Liver (tissue), 9 donors: ENCODE results near the gene MSH5. TPM values are rescaled to one million over a fixed set of nuclear protein-coding genes. Genes with fewer than 3 reads are reported as not detected.

Experiments used
- DNase-seq: peaks from one replicate; pipeline ENCODE4 v3.0.0-alpha.2; 2017; ENCODE audit warnings: low spot score
- H3K27ac ChIP-seq, 2 donors: one replicate each; pipeline ENCODE4 v1.7.0; 2013; ENCODE audit warnings: inconsistent platforms in 2 of 2, low read length in 2 of 2, control low read depth in 1 of 2, low read depth in 1 of 2, mild to moderate bottlenecking in 1 of 2
- H3K27me3 ChIP-seq, 4 donors: one replicate each; pipeline versions ENCODE4 v1.6.1 to v1.7.0; 2013; ENCODE audit warnings: low read length in 3 of 4, inconsistent platforms in 1 of 4, mild to moderate bottlenecking in 1 of 4, moderate library complexity in 1 of 4; ENCODE audit not compliant: control insufficient read depth in 4 of 4, insufficient read depth in 4 of 4
- H3K36me3 ChIP-seq, 4 donors: one replicate each; pipeline versions ENCODE4 v1.6.1 to v1.7.0; 2013; ENCODE audit warnings: low read length in 3 of 4, mild to moderate bottlenecking in 3 of 4, low read depth in 1 of 4, moderate library complexity in 1 of 4; ENCODE audit not compliant: control insufficient read depth in 4 of 4, insufficient read depth in 3 of 4
- H3K4me1 ChIP-seq, 4 donors: one replicate each; pipeline versions ENCODE4 v1.6.1 to v1.7.0; 2013; ENCODE audit warnings: low read length in 3 of 4, mild to moderate bottlenecking in 3 of 4, moderate library complexity in 1 of 4; ENCODE audit not compliant: control insufficient read depth in 4 of 4, insufficient read depth in 4 of 4
- H3K4me3 ChIP-seq, 3 donors: one replicate each; pipeline versions ENCODE4 v1.6.1 to v1.7.0; 2013; ENCODE audit warnings: low read length in 3 of 3, control low read depth in 1 of 3, low read depth in 1 of 3, mild to moderate bottlenecking in 1 of 3
- H3K9ac ChIP-seq, 2 donors: one replicate each; pipeline ENCODE4 v1.7.0; 2013; ENCODE audit warnings: low read length in 2 of 2, mild to moderate bottlenecking in 2 of 2, moderate library complexity in 2 of 2, control low read depth in 1 of 2, low read depth in 1 of 2
- H3K9me3 ChIP-seq, 4 donors: one replicate each; pipeline versions ENCODE4 v1.6.1 to v1.7.0; 2013; ENCODE audit warnings: low read length in 3 of 4; ENCODE audit not compliant: control insufficient read depth in 4 of 4
- EGR1 ChIP-seq, 2 donors: IDR thresholded peaks; 2 replicates each; pipeline ENCODE4 v1.6.1; 2016 to 2018; ENCODE audit warnings: antibody characterized with exemption in 2 of 2, low read depth in 2 of 2
- FOXA1 ChIP-seq: IDR thresholded peaks from 2 replicates; pipeline ENCODE4 v1.6.1; 2016; ENCODE audit warnings: antibody characterized with exemption
- FOXA2 ChIP-seq: IDR thresholded peaks from 2 replicates; pipeline ENCODE4 v1.6.1; 2016; ENCODE audit warnings: antibody characterized with exemption
- GABPA ChIP-seq, 2 donors: IDR thresholded peaks in 1 of 2; conservative IDR thresholded peaks in 1 of 2; 2 replicates each; pipeline ENCODE4 v1.6.1; 2016; ENCODE audit warnings: antibody characterized with exemption in 2 of 2, mild to moderate bottlenecking in 1 of 2, moderate library complexity in 1 of 2
- HNF4A ChIP-seq, 2 donors: conservative IDR thresholded peaks; 2 replicates each; pipeline ENCODE4 v1.6.1; 2016; ENCODE audit warnings: antibody characterized with exemption in 2 of 2, mild to moderate bottlenecking in 2 of 2
- HNF4G ChIP-seq: IDR thresholded peaks from 2 replicates; pipeline ENCODE4 v1.6.1; 2016; ENCODE audit warnings: antibody characterized with exemption
- JUND ChIP-seq, 2 donors: IDR thresholded peaks; 2 replicates each; pipeline ENCODE4 v1.6.1; 2016; ENCODE audit warnings: antibody characterized with exemption in 2 of 2
- NR2F2 ChIP-seq: IDR thresholded peaks from 2 replicates; pipeline ENCODE4 v1.6.1; 2016; ENCODE audit warnings: antibody characterized with exemption
- RAD21 ChIP-seq, 2 donors: IDR thresholded peaks; 2 replicates each; pipeline ENCODE4 v1.6.1; 2016; ENCODE audit warnings: antibody characterized with exemption in 2 of 2, mild to moderate bottlenecking in 2 of 2
- RXRA ChIP-seq, 2 donors: IDR thresholded peaks; 2 replicates each; pipeline ENCODE4 v1.6.1; 2017 to 2018; ENCODE audit warnings: antibody characterized with exemption in 2 of 2, mild to moderate bottlenecking in 1 of 2
- SP1 ChIP-seq: IDR thresholded peaks from 2 replicates; pipeline ENCODE4 v1.6.1; 2018; ENCODE audit warnings: antibody characterized with exemption, mild to moderate bottlenecking
- TAF1 ChIP-seq: conservative IDR thresholded peaks from 2 replicates; pipeline ENCODE4 v1.6.1; 2016; ENCODE audit warnings: antibody characterized with exemption, mild to moderate bottlenecking
- YY1 ChIP-seq: IDR thresholded peaks from 2 replicates; pipeline ENCODE4 v1.6.1; 2016; ENCODE audit warnings: antibody characterized with exemption, mild to moderate bottlenecking
- WGBS: extraction: QIAGEN DNeasy Blood & Tissue Kit; methylation state at CpG from one replicate; pipeline ENCODE4 v1.1.7; 2013; 5-methylcytosine and 5-hydroxymethylcytosine counted together
- polyA plus RNA-seq, 2 donors: library from polyadenylated mRNA; stranded (reverse) in 1 of 2; unstranded in 1 of 2; fragments of 200-250 nt in 1 of 2; fragments of >200 nt in 1 of 2; fragmentation: Nextera tagmentation in 1 of 2; extraction: Ambion mirVana in 1 of 2; gene quantifications; one replicate each; pipeline versions ENCODE4 v1.2.1 to v1.2.3, GENCODE V29; 2013 to 2015
- total RNA-seq, 2 donors: library from RNA; depleted of rRNA; stranded (reverse); fragments of >200 nt; gene quantifications; one replicate each; pipeline ENCODE4 v1.2.3, GENCODE V29; 2014
- TF ChIP-seq, protein P1 (sequence below): fragments of 150-350 bp; IDR thresholded peaks from 2 replicates; pipeline ENCODE4 v1.5.1; 2017; ENCODE audit warnings: improper control_type of control experiment, low read depth, low read length; ENCODE audit not compliant: missing input control
- TF ChIP-seq, protein P2 (sequence below): IDR thresholded peaks from 2 replicates; pipeline ENCODE4 v1.6.1; 2016; ENCODE audit warnings: antibody characterized with exemption
- TF ChIP-seq, protein P3 (sequence below): IDR thresholded peaks from 2 replicates; pipeline ENCODE4 v1.6.1; 2016; ENCODE audit warnings: antibody characterized with exemption, mild to moderate bottlenecking
- TF ChIP-seq, protein P4 (sequence below): IDR thresholded peaks from 2 replicates; pipeline ENCODE4 v1.6.1; 2016; ENCODE audit warnings: antibody characterized with exemption
- TF ChIP-seq, protein P5 (sequence below): IDR thresholded peaks from 2 replicates; pipeline ENCODE4 v1.6.1; 2016; ENCODE audit warnings: antibody characterized with exemption
- donor health status: healthy.
- donor health status: healthy.
- donor health status: healthy.
- donor health status: healthy.
- donor health status: healthy.

The MSH5 gene
- total and polyA plus RNA-seq, 4 donors, result 1.2 to 6.4 (median 4.0) TPM

DNA sequence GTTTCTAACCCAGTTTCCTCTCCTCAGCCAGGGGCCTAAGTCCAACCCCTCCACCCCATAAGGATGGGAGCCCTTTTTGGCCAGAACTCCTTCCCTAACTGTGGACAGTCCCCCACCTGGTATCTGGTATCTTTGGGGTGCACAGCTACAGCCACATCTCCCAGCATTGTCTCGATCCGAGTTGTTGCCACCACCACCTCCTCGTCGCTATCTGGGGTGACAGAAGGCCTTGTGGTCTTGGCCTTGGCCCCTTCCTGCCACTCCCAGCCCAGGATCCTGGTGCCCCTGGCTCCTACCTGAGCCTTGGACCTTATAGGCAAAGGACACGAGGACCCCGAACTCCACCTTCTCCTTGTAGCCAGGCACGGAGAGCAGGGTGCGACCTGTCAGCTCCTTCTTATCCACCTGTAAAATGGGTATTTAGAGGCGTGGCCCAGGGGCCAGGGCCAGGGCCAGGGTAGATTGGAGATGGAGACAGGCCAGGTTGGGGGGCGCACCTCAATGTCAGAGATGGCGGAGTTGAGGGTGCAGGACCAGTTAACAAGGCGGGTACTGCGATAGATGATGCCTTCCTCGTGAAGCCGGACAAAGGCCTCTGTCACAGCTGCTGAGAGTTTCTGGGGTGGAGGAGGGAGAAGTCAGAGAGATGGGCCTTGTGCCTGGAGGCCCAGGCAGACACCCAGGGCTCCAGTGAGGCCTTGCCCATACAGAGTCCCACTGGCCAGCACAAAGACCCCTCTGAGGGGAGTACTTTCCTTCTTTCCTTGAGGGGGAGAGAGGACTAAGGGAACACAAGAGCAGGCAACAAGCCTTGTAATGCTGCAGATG, 44.5 kb downstream of the MSH5 start:
- TF ChIP-seq HNF4A (conservative IDR thresholded peaks at IDR 0.05) (no peak), FOXA2 (no peak), SP1 (no peak), YY1 (no peak), NR2F2 (no peak), GABPA (IDR thresholded peaks at IDR 0.05 in 1 of 2, conservative IDR thresholded peaks at IDR 0.05 in 1 of 2) (no peak), EGR1 (IDR thresholded peaks at IDR 0.05; ENCODE audit: low read depth in 2 of 2) (no peak), TAF1 (no peak), JUND (IDR thresholded peaks at IDR 0.05) (no peak), FOXA1 (no peak), RAD21 (IDR thresholded peaks at IDR 0.05) (no peak), RXRA (IDR thresholded peaks at IDR 0.05) (no peak), HNF4G (no peak)
- TF ChIP-seq, protein P1, sequence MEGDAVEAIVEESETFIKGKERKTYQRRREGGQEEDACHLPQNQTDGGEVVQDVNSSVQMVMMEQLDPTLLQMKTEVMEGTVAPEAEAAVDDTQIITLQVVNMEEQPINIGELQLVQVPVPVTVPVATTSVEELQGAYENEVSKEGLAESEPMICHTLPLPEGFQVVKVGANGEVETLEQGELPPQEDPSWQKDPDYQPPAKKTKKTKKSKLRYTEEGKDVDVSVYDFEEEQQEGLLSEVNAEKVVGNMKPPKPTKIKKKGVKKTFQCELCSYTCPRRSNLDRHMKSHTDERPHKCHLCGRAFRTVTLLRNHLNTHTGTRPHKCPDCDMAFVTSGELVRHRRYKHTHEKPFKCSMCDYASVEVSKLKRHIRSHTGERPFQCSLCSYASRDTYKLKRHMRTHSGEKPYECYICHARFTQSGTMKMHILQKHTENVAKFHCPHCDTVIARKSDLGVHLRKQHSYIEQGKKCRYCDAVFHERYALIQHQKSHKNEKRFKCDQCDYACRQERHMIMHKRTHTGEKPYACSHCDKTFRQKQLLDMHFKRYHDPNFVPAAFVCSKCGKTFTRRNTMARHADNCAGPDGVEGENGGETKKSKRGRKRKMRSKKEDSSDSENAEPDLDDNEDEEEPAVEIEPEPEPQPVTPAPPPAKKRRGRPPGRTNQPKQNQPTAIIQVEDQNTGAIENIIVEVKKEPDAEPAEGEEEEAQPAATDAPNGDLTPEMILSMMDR, result no peak
- TF ChIP-seq, protein P2, sequence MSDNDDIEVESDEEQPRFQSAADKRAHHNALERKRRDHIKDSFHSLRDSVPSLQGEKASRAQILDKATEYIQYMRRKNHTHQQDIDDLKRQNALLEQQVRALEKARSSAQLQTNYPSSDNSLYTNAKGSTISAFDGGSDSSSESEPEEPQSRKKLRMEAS, result no peak
- TF ChIP-seq, protein P3, sequence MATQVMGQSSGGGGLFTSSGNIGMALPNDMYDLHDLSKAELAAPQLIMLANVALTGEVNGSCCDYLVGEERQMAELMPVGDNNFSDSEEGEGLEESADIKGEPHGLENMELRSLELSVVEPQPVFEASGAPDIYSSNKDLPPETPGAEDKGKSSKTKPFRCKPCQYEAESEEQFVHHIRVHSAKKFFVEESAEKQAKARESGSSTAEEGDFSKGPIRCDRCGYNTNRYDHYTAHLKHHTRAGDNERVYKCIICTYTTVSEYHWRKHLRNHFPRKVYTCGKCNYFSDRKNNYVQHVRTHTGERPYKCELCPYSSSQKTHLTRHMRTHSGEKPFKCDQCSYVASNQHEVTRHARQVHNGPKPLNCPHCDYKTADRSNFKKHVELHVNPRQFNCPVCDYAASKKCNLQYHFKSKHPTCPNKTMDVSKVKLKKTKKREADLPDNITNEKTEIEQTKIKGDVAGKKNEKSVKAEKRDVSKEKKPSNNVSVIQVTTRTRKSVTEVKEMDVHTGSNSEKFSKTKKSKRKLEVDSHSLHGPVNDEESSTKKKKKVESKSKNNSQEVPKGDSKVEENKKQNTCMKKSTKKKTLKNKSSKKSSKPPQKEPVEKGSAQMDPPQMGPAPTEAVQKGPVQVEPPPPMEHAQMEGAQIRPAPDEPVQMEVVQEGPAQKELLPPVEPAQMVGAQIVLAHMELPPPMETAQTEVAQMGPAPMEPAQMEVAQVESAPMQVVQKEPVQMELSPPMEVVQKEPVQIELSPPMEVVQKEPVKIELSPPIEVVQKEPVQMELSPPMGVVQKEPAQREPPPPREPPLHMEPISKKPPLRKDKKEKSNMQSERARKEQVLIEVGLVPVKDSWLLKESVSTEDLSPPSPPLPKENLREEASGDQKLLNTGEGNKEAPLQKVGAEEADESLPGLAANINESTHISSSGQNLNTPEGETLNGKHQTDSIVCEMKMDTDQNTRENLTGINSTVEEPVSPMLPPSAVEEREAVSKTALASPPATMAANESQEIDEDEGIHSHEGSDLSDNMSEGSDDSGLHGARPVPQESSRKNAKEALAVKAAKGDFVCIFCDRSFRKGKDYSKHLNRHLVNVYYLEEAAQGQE, result no peak
- TF ChIP-seq, protein P4, sequence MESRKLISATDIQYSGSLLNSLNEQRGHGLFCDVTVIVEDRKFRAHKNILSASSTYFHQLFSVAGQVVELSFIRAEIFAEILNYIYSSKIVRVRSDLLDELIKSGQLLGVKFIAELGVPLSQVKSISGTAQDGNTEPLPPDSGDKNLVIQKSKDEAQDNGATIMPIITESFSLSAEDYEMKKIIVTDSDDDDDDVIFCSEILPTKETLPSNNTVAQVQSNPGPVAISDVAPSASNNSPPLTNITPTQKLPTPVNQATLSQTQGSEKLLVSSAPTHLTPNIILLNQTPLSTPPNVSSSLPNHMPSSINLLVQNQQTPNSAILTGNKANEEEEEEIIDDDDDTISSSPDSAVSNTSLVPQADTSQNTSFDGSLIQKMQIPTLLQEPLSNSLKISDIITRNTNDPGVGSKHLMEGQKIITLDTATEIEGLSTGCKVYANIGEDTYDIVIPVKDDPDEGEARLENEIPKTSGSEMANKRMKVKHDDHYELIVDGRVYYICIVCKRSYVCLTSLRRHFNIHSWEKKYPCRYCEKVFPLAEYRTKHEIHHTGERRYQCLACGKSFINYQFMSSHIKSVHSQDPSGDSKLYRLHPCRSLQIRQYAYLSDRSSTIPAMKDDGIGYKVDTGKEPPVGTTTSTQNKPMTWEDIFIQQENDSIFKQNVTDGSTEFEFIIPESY, result no peak
- TF ChIP-seq, protein P5, sequence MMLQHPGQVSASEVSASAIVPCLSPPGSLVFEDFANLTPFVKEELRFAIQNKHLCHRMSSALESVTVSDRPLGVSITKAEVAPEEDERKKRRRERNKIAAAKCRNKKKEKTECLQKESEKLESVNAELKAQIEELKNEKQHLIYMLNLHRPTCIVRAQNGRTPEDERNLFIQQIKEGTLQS, result no peak
- Histone ChIP-seq H3K36me3 (peaks cover 10 to 54% (median 15%) of the 10 kb centered on the region in 4 donors), H3K27ac (no peak overlapping the region), H3K9me3 (no peaks in the 10 kb centered on the region), H3K9ac (no peak overlapping the region), H3K4me1 (peaks cover 0 to under 1% (median 0%) of the 10 kb centered on the region in 4 donors), H3K27me3 (no peaks in the 10 kb centered on the region), H3K4me3 (no peak overlapping the region)
- 95% methylated on average over 15 of the region's 15 CpGs for WGBS
- no peak for DNase-seq
